ENCODE measurements around the gene TMED10.

Gene TMED10

GRCh38 chr14:75156901-75157300 lies 19.5 kb downstream of the TMED10 start:
- no peak overlapping the region for H3K27ac ChIP-seq (ENCODE audit: low read depth, low read length)
- no peaks in the 10 kb centered on the region for H3K27me3 ChIP-seq (ENCODE audit: insufficient read depth, low read length)
- no peak overlapping the region for H2AFZ ChIP-seq (ENCODE audit: insufficient read depth, low read length, poor library complexity)
- H3K4me1 ChIP-seq (ENCODE audit: control insufficient read depth in 1 of 2, insufficient read depth in 2 of 2, low read length in 2 of 2) = peaks cover 0 to 2% of the 10 kb centered on the region in 2 experiments
- H3K18ac ChIP-seq (ENCODE audit: low read length) = no peak overlapping the region
- H2AK5ac ChIP-seq (ENCODE audit: low read length) = no peak overlapping the region
- H3K4ac ChIP-seq (ENCODE audit: low read depth, low read length) = no peak overlapping the region
- H3K9me3 ChIP-seq (ENCODE audit: insufficient read depth, low read depth, low read length) = no peaks in the 10 kb centered on the region
- H3K4me2 ChIP-seq (ENCODE audit: low read length) = no peak overlapping the region
- no peaks in the 10 kb centered on the region for H3K79me1 ChIP-seq (ENCODE audit: low read length)
- no peak overlapping the region for H3K9ac ChIP-seq (ENCODE audit: low read length)
- peak; percentile 13 to 57 for DNase-seq
- no peak overlapping the region for H2BK5ac ChIP-seq (ENCODE audit: low read depth, low read length, poor library complexity)
- H3K4me3 ChIP-seq (ENCODE audit: low read depth, low read length) = no peak overlapping the region
- no peak overlapping the region for H3K23ac ChIP-seq (ENCODE audit: low read length)
- no peak overlapping the region for H4K91ac ChIP-seq (ENCODE audit: low read depth, low read length)
- H3K79me2 ChIP-seq (ENCODE audit: control insufficient read depth, insufficient read depth, low read length, poor library complexity) = no peaks in the 10 kb centered on the region
- H4K12ac ChIP-seq (ENCODE audit: low read depth, low read length) = no peak overlapping the region
- H2BK120ac ChIP-seq (ENCODE audit: insufficient read depth, low read length, poor library complexity) = no peak overlapping the region
- H3K36me3 ChIP-seq (ENCODE audit: control insufficient read depth in 1 of 2, insufficient read depth in 2 of 2, low read length in 2 of 2) = peaks cover 0 to 3% of the 10 kb centered on the region in 2 experiments
- H2BK12ac ChIP-seq (ENCODE audit: low read length) = no peak overlapping the region
- H3K14ac ChIP-seq (ENCODE audit: low read length) = no peak overlapping the region
- H4K8ac ChIP-seq (ENCODE audit: low read depth, low read length) = no peak overlapping the region
- no CpG with 5 or more reads among the region's 3 CpGs for WGBS (ENCODE audit: extremely low coverage, insufficient coverage, insufficient read length)

GRCh38 chr14:75156111-75156510 lies 20.3 kb downstream of the TMED10 start:
- no peak overlapping the region for H2BK120ac ChIP-seq (ENCODE audit: insufficient read depth, low read length, poor library complexity)
- no peak overlapping the region for H3K9ac ChIP-seq (ENCODE audit: low read length)
- no peaks in the 10 kb centered on the region for H3K79me1 ChIP-seq (ENCODE audit: low read length)
- H2BK12ac ChIP-seq (ENCODE audit: low read length) = no peak overlapping the region
- H3K4ac ChIP-seq (ENCODE audit: low read depth, low read length) = no peak overlapping the region
- no peak overlapping the region for H3K18ac ChIP-seq (ENCODE audit: low read length)
- peak in 1 of 2 donors; percentile 39 for DNase-seq
- WGBS (ENCODE audit: extremely low coverage, insufficient coverage, insufficient read length) = no CpG with 5 or more reads among the region's 1 CpG
- no peaks in the 10 kb centered on the region for H3K79me2 ChIP-seq (ENCODE audit: control insufficient read depth, insufficient read depth, low read length, poor library complexity)
- no peak overlapping the region for H2BK5ac ChIP-seq (ENCODE audit: low read depth, low read length, poor library complexity)
- H2AK5ac ChIP-seq (ENCODE audit: low read length) = no peak overlapping the region
- no peaks in the 10 kb centered on the region for H3K9me3 ChIP-seq (ENCODE audit: insufficient read depth, low read depth, low read length)
- H4K12ac ChIP-seq (ENCODE audit: low read depth, low read length) = no peak overlapping the region
- H3K14ac ChIP-seq (ENCODE audit: low read length) = no peak overlapping the region
- H3K36me3 ChIP-seq (ENCODE audit: control insufficient read depth in 1 of 2, insufficient read depth in 2 of 2, low read length in 2 of 2) = peaks cover 0 to 3% of the 10 kb centered on the region in 2 experiments
- no peaks in the 10 kb centered on the region for H3K27me3 ChIP-seq (ENCODE audit: insufficient read depth, low read length)
- H2AFZ ChIP-seq (ENCODE audit: insufficient read depth, low read length, poor library complexity) = no peak overlapping the region
- H3K4me2 ChIP-seq (ENCODE audit: low read length) = no peak overlapping the region
- no peak overlapping the region for H4K91ac ChIP-seq (ENCODE audit: low read depth, low read length)
- no peak overlapping the region for H4K8ac ChIP-seq (ENCODE audit: low read depth, low read length)
- no peak overlapping the region for H3K23ac ChIP-seq (ENCODE audit: low read length)
- H3K4me1 ChIP-seq (ENCODE audit: control insufficient read depth in 1 of 2, insufficient read depth in 2 of 2, low read length in 2 of 2) = peaks cover 0 to 2% of the 10 kb centered on the region in 2 experiments
- no peak overlapping the region for H3K4me3 ChIP-seq (ENCODE audit: low read depth, low read length)
- H3K27ac ChIP-seq (ENCODE audit: low read depth, low read length) = no peak overlapping the region

DNA sequence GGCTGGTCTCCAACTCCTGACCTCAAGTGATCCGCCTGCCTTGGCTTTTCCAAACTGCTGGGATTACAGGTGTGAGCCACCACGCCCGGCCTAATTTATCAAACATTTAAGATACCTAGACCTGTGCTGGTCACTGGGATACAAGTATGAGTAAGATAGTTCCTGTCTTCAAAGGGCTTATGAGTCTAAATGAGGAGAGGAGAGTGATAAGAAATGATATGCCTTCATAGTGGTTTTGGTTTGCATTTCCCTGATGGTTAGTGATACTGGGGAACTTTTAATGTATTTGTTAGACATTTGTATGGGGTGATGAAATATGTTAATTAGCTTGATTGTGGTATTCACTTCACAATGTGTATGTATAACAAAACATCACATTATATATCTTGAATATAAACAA lies 21.2 kb downstream of the TMED10 start:
- Histone ChIP-seq H3K36me3 (ENCODE audit: control insufficient read depth in 1 of 2, insufficient read depth in 2 of 2, low read length in 2 of 2) (peaks cover 1 to 3% of the 10 kb centered on the region in 2 experiments), H3K4me2 (ENCODE audit: low read length) (no peak overlapping the region), H3K4me1 (ENCODE audit: control insufficient read depth in 1 of 2, insufficient read depth in 2 of 2, low read length in 2 of 2) (peaks cover 0 to 2% of the 10 kb centered on the region in 2 experiments), H3K18ac (ENCODE audit: low read length) (no peak overlapping the region), H3K4ac (ENCODE audit: low read depth, low read length) (no peak overlapping the region), H4K91ac (ENCODE audit: low read depth, low read length) (no peak overlapping the region), H3K27me3 (ENCODE audit: insufficient read depth, low read length) (no peaks in the 10 kb centered on the region), H2BK5ac (ENCODE audit: low read depth, low read length, poor library complexity) (no peak overlapping the region), H2BK12ac (ENCODE audit: low read length) (no peak overlapping the region), H2AFZ (ENCODE audit: insufficient read depth, low read length, poor library complexity) (no peak overlapping the region), H3K9me3 (ENCODE audit: insufficient read depth, low read depth, low read length) (no peaks in the 10 kb centered on the region), H2AK5ac (ENCODE audit: low read length) (no peak overlapping the region), H3K79me2 (ENCODE audit: control insufficient read depth, insufficient read depth, low read length, poor library complexity) (no peaks in the 10 kb centered on the region), H3K27ac (ENCODE audit: low read depth, low read length) (no peak overlapping the region), H3K14ac (ENCODE audit: low read length) (no peak overlapping the region), H3K79me1 (ENCODE audit: low read length) (no peaks in the 10 kb centered on the region), H3K4me3 (ENCODE audit: low read depth, low read length) (no peak overlapping the region), H3K23ac (ENCODE audit: low read length) (no peak overlapping the region), H2BK120ac (ENCODE audit: insufficient read depth, low read length, poor library complexity) (no peak overlapping the region), H3K9ac (ENCODE audit: low read length) (no peak overlapping the region), H4K12ac (ENCODE audit: low read depth, low read length) (no peak overlapping the region), H4K8ac (ENCODE audit: low read depth, low read length) (no peak overlapping the region)
- WGBS (ENCODE audit: extremely low coverage, insufficient coverage, insufficient read length) = no CpG with 5 or more reads among the region's 3 CpGs
- DNase-seq = peak; percentile 13 to 44

- no peak overlapping the region for H2BK12ac ChIP-seq (ENCODE audit: low read length)
- no peak overlapping the region for H3K18ac ChIP-seq (ENCODE audit: low read length)
- no peak overlapping the region for H2AFZ ChIP-seq (ENCODE audit: insufficient read depth, low read length, poor library complexity)
- no peaks in the 10 kb centered on the region for H3K27me3 ChIP-seq (ENCODE audit: insufficient read depth, low read length)
- peaks cover 5 to 6% of the 10 kb centered on the region in 2 experiments for H3K36me3 ChIP-seq (ENCODE audit: control insufficient read depth in 1 of 2, insufficient read depth in 2 of 2, low read length in 2 of 2)
- no peak overlapping the region for H3K4me3 ChIP-seq (ENCODE audit: low read depth, low read length)
- H2AK5ac ChIP-seq (ENCODE audit: low read length) = no peak overlapping the region
- H3K4me2 ChIP-seq (ENCODE audit: low read length) = no peak overlapping the region
- DNase-seq = no peak
- H3K27ac ChIP-seq (ENCODE audit: low read depth, low read length) = no peak overlapping the region
- whole genome bisulfite sequencing (ENCODE audit: extremely low coverage, insufficient coverage, insufficient read length) = no CpG with 5 or more reads among the region's 1 CpG
- H4K8ac ChIP-seq (ENCODE audit: low read depth, low read length) = no peak overlapping the region
- H3K23ac ChIP-seq (ENCODE audit: low read length) = no peak overlapping the region
- H3K4me1 ChIP-seq (ENCODE audit: control insufficient read depth in 1 of 2, insufficient read depth in 2 of 2, low read length in 2 of 2) = peaks cover 0 to 2% of the 10 kb centered on the region in 2 experiments
- H3K4ac ChIP-seq (ENCODE audit: low read depth, low read length) = no peak overlapping the region
- no peak overlapping the region for H3K14ac ChIP-seq (ENCODE audit: low read length)
- H3K79me1 ChIP-seq (ENCODE audit: low read length) = no peaks in the 10 kb centered on the region
- H4K12ac ChIP-seq (ENCODE audit: low read depth, low read length) = no peak overlapping the region
- H3K9me3 ChIP-seq (ENCODE audit: insufficient read depth, low read depth, low read length) = no peaks in the 10 kb centered on the region
- no peak overlapping the region for H4K91ac ChIP-seq (ENCODE audit: low read depth, low read length)
- H3K9ac ChIP-seq (ENCODE audit: low read length) = no peak overlapping the region
- H2BK5ac ChIP-seq (ENCODE audit: low read depth, low read length, poor library complexity) = no peak overlapping the region
- H2BK120ac ChIP-seq (ENCODE audit: insufficient read depth, low read length, poor library complexity) = no peak overlapping the region
- no peaks in the 10 kb centered on the region for H3K79me2 ChIP-seq (ENCODE audit: control insufficient read depth, insufficient read depth, low read length, poor library complexity)
Measured at GRCh38 chr14:75153295-75153694, 23.1 kb downstream of the TMED10 start.

Data from trophoblast cell (in vitro differentiated cells and primary cell).